GM18951 (cell line): ENCODE data around the gene PRKAA1.
A peak's percentile ranks its signal among the peaks of the same experiment; 100 is the strongest.
"Not testable (repeated sequence)": the region's sequence is repeated elsewhere in the genome, so short reads cannot be mapped to it uniquely, and the experiment has no call there.

ENCODE experiments used
- POLR2A ChIP-seq: IDR thresholded peaks from 4 replicates; pipeline ENCODE4 v1.6.1; 2011; ENCODE audit warnings: mild to moderate bottlenecking; ENCODE audit not compliant: insufficient read length, insufficient read depth; ENCODE audit errors: extremely low read depth
- in situ Hi-C: fragments of 300-500 bp; cut with MboI; formaldehyde crosslinking; loops from one replicate; pipeline ENCODE4 v1.12.0; 2022; ENCODE audit warnings: low sequenced_read_pairs, mixed read lengths, inconsistent platforms; ENCODE audit not compliant: unreplicated experiment

The PRKAA1 gene

DNA sequence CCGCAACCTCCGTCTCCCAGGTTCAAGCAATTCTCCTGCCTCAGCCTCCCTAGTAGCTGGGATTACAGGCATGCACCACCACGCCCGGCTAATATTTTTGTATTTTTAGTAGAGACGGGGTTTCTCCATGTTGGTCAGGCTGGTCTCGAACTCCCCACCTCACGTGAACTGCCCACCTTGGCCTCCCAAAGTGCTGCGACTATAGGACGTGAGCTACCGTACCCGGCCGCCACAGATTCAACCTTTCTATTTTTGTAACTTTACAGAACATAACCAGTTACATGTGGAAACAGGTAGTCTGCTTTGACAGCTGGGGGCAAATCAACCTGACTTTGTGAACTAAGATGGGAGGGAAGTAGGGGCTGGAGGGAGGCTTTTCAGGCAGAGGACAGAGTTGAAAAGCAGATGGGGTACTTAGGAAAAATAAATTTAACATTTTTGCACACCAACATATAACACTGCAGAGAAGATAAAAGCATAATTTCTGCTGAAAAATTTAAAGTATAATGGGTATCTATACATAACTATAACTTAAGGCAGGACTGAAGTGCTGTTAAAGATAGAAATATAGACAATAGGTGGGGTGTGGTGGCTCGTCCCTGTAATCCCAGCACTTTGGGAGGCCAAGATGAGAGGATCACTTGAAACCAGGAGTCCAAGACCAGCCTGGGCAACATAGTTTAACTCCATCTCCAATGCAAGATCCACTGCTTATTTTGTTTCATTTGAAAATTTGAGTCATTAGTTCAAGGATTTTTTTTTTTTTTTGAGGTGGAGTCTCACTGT lies 31.8 kb upstream of the PRKAA1 start:
- TF ChIP-seq POLR2A: no peak
- in situ Hi-C loops: no loop called here

GRCh38 chr5:40828690-40829661 lies 30.8 kb upstream of the PRKAA1 start:
- peak; percentile 39 for TF ChIP-seq POLR2A
- in situ Hi-C loops: no loop called here

GRCh38 chr5:40828021-40828631 lies 30.0 kb upstream of the PRKAA1 start:
- in situ Hi-C loops: no loop called here

DNA sequence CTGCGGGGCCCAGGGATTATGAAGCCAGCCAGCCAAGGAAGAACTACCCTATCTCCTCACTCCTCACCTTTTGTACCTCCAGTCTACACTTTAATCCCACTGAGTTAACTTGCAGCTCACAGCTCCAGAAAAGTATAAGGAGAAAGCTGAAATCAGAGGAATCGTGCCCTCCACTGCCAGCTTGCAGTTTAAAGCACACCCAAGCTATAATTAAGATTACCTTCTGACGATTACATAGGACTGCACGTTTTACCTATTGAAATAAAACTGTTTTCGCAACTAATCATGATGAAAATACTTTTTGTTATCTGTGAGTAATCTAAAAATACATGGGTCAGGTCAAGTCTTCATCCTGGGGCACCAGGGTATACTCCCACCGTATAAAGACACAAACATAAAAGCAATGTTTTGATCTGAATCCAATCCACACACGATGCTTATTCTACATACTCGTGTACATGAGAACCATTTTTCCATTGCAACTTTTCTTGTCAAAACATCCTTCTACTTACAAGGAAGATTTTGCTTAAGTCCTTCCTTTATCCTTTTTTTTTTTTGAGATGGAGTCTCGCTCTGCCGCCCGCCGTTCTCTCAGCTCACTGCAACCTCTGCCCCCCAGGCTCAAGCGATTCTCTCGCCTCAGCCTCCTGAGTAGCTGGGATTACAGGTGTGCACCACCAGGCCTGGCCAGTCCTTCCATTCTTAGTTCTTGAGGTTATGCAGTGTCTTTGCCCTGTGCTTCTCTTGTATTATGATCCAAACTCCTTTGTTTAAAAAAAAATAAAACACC lies 29.2 kb upstream of the PRKAA1 start:
- in situ Hi-C loops: no loop called here
- TF ChIP-seq POLR2A: no peak

More at GRCh38 chr5:40828021-40828631, 30.0 kb upstream of the PRKAA1 start:
- TF ChIP-seq POLR2A: no peak

GRCh38 chr5:40826489-40827187 lies 28.5 kb upstream of the PRKAA1 start:
- TF ChIP-seq POLR2A: no peak
- in situ Hi-C loops: no loop called here

GRCh38 chr5:40825461-40826043 lies 27.4 kb upstream of the PRKAA1 start:
- in situ Hi-C loops: not testable (repeated sequence)

DNA sequence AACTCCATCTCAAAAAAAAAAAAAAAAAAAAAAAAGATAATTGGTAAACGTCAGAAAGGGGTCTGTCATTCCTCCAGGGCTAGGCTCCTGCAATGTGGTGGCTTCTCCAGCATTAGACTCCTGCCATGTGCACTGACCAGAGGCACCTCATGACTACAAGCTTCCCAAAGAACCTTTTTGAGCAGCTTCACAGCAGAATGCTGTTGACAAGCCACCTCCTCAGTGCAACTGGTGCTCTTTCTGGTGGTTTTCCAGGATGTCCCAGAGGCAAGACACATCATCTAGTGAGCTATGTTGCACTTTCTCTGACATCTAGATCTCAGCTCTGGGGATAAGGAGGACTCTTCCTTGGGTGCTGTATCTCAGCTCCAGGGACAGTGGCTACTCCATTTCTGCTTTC lies 25.3 kb upstream of the PRKAA1 start:
- no peak for TF ChIP-seq POLR2A
- in situ Hi-C loops: no loop called here

- TF ChIP-seq POLR2A: no peak
- in situ Hi-C loops: no loop called here
Observed at GRCh38 chr5:40813698-40814281, 15.6 kb upstream of the PRKAA1 start.

DNA sequence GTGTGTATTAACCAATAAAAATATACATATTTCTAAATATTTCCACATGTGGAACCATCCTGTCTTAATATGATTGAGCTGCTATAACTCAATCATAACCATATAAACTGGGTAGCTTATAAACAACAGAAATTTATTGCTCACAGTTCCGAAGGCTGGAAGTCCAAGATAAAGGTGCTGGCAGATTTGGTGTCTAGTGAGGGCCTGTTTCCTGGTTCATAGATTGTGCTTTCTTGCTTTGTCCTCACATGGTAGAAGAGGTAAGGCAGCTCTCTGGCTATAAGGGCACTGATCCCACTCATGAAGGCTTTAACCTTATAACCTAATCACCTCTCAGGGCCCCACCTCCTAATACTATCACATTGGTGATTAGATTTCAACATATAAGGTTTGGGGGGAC lies 14.0 kb upstream of the PRKAA1 start:
- TF ChIP-seq POLR2A: no peak
- in situ Hi-C loops: no loop called here

DNA sequence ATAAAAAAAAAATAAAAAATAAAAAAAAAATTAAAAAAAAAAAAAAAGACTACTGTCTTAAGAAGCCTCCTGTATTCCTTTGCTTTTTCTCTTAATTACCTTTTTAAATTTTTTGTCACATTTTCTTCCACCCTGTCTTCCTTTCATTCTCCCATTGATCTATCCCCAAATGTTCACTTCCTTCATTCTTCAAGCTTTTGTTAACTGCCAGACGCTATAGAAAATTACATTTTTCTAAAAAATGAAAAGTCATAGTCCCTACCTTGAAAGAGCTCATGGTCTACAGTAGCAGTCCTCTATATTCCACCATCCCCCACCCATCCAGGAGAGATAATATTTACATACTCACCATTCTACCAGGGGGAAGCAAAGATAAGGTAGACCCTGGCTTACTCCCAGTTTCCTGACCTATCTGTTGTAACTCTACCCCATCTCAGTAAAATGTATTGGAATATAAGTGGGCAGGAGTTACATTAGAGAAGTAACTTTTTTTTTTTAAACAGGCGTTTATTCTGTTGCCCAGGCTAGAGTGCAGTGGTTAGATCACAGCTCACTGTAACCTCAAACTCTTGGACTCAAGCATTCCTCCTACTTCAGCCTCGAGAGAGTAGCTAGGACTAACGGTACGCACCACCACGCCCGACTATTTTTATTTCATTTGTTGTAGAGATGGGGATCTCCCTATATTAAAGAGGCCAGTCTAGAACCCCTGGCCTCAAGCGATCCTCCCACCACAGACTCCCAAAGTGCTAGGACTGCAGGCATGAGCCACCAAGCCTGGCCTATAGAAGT lies 3.8 kb upstream of the PRKAA1 start:
- no peak for TF ChIP-seq POLR2A
- in situ Hi-C loops: no loop called here

DNA sequence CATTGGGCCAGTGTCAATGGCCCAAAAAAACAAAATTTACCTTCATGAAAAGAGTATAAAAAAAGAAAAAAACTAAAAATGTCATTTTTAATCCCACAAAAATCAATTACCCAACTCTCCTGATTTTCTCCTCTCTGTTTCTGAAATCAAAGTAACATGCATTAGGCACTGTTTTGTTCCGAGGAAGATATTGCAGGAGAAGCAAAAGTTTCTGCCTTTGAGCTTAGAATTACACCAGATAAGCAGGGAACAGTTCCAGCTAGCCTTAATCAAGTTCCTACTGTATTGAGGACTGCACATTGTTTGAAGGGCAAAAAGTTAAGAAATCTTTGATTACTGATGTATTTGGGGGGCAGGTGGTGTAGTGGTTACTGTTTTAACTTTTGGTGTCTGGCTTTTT lies 1.1 kb upstream of the PRKAA1 start:
- TF ChIP-seq POLR2A: no peak
- in situ Hi-C loops: no loop called here
